ENCODE results near the gene TRIM38.

GRCh38 chr6:26028746-26029569 lies 66.4 kb downstream of the TRIM38 start:
- TF ChIP-seq, protein P1, sequence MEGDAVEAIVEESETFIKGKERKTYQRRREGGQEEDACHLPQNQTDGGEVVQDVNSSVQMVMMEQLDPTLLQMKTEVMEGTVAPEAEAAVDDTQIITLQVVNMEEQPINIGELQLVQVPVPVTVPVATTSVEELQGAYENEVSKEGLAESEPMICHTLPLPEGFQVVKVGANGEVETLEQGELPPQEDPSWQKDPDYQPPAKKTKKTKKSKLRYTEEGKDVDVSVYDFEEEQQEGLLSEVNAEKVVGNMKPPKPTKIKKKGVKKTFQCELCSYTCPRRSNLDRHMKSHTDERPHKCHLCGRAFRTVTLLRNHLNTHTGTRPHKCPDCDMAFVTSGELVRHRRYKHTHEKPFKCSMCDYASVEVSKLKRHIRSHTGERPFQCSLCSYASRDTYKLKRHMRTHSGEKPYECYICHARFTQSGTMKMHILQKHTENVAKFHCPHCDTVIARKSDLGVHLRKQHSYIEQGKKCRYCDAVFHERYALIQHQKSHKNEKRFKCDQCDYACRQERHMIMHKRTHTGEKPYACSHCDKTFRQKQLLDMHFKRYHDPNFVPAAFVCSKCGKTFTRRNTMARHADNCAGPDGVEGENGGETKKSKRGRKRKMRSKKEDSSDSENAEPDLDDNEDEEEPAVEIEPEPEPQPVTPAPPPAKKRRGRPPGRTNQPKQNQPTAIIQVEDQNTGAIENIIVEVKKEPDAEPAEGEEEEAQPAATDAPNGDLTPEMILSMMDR (IDR thresholded peaks at IDR 0.05): no peak
- TF ChIP-seq POLR2A (IDR thresholded peaks at IDR 0.05): no peak

Measured in lower leg skin (tissue), 3 donors.